Astrocyte (in vitro differentiated cells and primary cell): ENCODE results near the gene TBC1D24.

ENCODE experiments used
- CTCF ChIP-seq: IDR thresholded peaks from 2 replicates; pipeline ENCODE4 v1.5.1; 2011; ENCODE audit warnings: low read depth, mild to moderate bottlenecking, inconsistent platforms, low read length, moderate library complexity; ENCODE audit not compliant: insufficient read depth
- EZH2 ChIP-seq: IDR thresholded peaks from 2 replicates; pipeline ENCODE4 v1.6.1; 2012; ENCODE audit warnings: mild to moderate bottlenecking, low read length, inconsistent platforms; ENCODE audit not compliant: insufficient read depth

- TF ChIP-seq CTCF (peak; percentile 80), EZH2 (no peak)
Observed at GRCh38 chr16:2500918-2501750, 26.2 kb downstream of the TBC1D24 start.
